GM13976 (cell line): Measurements from ENCODE around the gene CCDC106.

Experiments used
- DNase-seq: peaks from one replicate; pipeline ENCODE4 v3.0.0; 2012; ENCODE audit warnings: low spot score
- CTCF ChIP-seq: IDR thresholded peaks from 2 replicates; pipeline ENCODE4 v1.5.1; 2012; ENCODE audit warnings: borderline replicate concordance, mild to moderate bottlenecking; ENCODE audit not compliant: insufficient read depth; ENCODE audit errors: extremely low read depth, missing control alignments, control extremely low read depth
- in situ Hi-C: fragments of 300-500 bp; cut with MboI; formaldehyde crosslinking; loops from one replicate; pipeline ENCODE4 v1.12.0; 2022; ENCODE audit warnings: low sequenced_read_pairs, mixed read lengths, inconsistent platforms; ENCODE audit not compliant: unreplicated experiment

CCDC106 gene

GRCh38 chr19:55641426-55642152 lies 6.4 kb upstream of the CCDC106 start:
- no peak for TF ChIP-seq CTCF
- DNase-seq = no peak
- in situ Hi-C loops = no loop called here

DNA sequence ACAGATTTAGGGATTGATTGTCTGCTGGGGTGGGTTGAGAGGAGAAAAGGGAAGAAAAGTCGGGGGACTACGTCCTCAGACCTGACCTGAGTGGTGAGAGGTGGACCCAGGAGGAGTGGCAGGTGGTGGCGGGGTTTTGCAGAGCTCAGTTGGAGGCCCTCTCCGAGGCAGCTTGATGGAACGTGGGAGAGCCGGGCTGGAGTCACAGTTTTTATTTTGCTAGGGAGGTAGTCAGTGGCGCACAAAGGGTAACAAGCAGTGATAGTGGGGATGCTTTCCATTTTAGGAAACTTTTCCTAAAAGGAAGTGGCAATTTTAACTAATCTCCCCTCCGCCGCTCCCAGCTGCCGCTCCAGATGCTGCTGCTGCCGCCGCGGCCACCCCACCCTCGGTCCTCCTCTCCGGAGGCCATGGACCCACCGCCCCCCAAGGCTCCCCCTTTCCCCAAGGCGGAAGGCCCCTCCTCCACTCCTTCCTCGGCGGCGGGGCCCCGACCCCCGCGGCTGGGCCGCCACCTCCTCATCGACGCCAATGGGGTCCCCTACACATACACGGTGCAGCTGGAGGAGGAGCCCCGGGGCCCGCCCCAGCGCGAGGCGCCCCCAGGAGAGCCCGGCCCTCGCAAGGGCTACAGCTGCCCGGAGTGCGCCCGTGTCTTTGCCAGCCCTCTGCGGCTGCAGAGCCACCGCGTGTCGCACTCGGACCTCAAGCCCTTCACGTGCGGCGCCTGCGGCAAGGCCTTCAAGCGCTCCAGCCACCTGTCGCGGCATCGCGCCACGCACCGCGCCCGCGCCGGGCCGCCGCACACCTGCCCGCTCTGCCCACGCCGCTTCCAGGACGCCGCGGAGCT lies 5.6 kb upstream of the CCDC106 start:
- DNase-seq = no peak
- no peak for TF ChIP-seq CTCF
- in situ Hi-C loops = no loop called here

- DNase-seq = peak; percentile 86
- in situ Hi-C loops = no loop called here
- TF ChIP-seq CTCF = no peak
These were observed 4.8 kb upstream of the CCDC106 start, which contains the start of gene ZNF581 for GRCh38 chr19:55643003-55643886. ZNF581 (plus strand) TSS chr19:55643649; CDS start chr19:55644572, 923 bp downstream.

GRCh38 chr19:55643887-55644176 lies 4.2 kb upstream of the CCDC106 start:
- no peak for DNase-seq
- no peak for TF ChIP-seq CTCF
- in situ Hi-C loops = no loop called here

DNA sequence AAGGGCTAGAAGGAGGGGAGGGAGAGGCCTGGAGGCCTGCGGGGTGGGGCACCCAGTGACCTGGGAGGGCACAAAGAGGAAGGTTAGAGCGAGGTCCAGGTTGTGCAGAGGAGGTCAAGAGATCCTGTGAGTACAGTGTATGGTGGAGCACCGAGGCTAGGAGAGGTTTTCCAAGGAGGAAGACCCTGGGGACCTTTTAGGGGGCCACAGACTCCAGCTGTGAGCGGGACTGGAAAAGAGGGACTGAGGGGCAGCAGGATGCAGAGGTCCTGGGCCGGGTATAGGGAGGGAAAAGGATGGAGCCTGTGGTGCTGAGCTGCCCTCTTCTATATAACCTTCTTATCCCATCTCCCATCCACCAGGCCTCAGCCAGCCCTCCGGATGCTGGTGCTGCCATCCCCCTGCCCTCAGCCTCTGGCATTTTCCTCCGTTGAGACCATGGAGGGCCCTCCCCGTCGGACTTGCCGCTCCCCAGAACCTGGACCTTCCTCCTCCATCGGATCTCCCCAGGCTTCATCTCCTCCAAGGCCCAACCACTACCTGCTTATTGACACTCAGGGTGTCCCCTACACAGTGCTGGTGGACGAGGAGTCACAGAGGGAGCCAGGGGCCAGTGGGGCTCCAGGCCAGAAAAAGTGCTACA lies 3.7 kb upstream of the CCDC106 start:
- in situ Hi-C loops = no loop called here
- TF ChIP-seq CTCF = no peak
- no peak for DNase-seq
